Colon (tissue), 2 donors: ENCODE data around the gene ANK3.

Experiments
- FAIRE-seq: peaks from 2 replicates; lab custom pipeline; 2012; peaks lifted over from hg19 to GRCh38; lab: Jason Lieb, UNC
- donor health status: control.
- donor health status: control.

Gene ANK3

DNA sequence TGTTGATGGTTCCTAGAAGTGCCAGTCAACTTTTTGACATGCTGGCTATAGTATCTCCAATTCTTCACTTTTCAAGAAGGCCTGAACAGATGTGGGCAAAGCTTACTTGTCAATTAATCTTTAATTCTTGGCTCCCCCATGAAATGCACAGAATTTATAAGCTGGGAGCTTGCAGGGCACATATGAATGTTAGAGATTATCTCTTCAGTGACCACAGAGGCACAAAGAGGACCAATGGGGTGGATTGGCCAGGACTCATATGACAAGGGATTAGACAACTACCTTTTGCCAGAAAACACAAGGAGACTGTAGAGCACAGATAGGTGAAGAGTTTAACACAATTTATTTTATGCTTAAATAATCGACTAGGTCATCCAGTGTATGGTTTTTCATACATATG lies 361.6 kb downstream of the ANK3 start:
- FAIRE-seq = no peak

GRCh38 chr10:60025279-60025678 lies 364.4 kb downstream of the ANK3 start:
- no peak for FAIRE-seq

GRCh38 chr10:60024506-60024905 lies 365.2 kb downstream of the ANK3 start:
- FAIRE-seq = no peak

GRCh38 chr10:60023155-60023877 lies 366.4 kb downstream of the ANK3 start:
- no peak for FAIRE-seq

GRCh38 chr10:60021361-60021760 lies 368.3 kb downstream of the ANK3 start:
- FAIRE-seq = no peak

GRCh38 chr10:60016794-60017193 lies 372.9 kb downstream of the ANK3 start:
- no peak for FAIRE-seq

DNA sequence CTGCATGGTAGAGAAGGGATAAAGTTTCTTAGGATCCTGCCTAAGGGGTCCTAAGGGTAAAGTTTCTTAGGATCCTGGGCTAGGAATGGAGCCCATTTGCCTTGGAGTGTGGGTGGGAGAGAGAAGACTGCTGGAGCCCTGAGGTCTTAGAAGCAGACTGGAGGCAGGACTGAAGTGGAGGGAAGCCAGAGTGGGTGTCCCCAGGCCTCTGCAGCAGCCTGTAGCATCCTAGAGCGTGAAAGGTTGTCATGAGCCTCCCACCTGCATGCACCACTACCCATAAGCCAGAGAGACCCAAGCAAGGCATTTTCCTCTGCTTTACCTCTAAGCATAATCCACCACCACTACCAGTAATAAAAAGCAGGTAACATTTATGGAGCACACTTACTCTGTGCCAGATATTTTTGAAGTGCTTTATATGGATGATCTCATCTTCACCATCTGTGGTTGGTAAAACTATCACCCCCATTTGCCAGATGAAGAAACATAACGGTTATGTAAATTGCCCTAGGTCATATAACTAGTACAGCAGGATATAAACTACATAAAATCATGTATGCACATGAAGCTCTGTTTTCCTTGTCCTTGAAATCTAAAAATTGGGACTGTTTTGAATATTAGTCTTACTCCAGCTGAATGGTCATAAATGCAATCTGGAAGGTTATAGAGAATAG lies 379.8 kb downstream of the ANK3 start:
- FAIRE-seq = no peak

DNA sequence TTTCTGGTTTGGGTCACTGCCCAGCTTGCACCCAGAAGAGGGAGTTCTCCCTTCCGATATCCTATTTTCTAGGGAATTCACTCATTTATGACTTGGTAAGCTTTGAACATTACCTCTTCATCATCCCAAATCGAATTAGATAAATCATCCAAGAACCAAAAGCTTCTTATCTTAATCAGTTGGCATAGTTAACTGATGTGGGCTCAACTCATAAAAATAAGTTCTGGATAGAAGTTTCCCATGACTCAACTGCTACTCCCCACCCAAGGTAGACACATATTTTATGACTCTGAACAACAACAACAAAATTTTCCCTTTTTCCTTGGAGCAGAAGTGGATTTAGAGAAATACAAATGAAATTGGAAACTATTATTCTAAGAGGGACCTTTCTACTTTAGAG lies 380.4 kb downstream of the ANK3 start:
- no peak for FAIRE-seq

DNA sequence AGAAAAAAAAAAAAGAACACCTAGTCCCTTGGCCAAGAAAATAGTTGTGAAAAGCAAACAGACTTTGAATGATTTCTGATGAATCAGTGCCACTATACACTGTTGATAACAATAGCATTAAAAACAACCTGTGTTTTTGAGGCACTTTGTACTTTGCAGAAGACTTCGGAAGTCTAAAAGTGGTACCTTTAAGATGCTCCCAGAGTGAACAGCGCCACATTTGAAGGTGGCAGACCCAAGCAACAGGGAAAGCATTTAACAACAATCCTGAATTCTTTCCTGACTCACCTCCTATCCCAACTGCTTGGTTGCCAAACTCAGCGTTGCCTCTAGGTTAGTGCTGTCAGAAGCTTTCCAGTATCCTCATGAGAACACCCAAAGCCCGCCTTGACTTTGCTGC lies 380.9 kb downstream of the ANK3 start:
- FAIRE-seq = no peak

GRCh38 chr10:60006062-60006461 lies 383.6 kb downstream of the ANK3 start:
- no peak for FAIRE-seq

DNA sequence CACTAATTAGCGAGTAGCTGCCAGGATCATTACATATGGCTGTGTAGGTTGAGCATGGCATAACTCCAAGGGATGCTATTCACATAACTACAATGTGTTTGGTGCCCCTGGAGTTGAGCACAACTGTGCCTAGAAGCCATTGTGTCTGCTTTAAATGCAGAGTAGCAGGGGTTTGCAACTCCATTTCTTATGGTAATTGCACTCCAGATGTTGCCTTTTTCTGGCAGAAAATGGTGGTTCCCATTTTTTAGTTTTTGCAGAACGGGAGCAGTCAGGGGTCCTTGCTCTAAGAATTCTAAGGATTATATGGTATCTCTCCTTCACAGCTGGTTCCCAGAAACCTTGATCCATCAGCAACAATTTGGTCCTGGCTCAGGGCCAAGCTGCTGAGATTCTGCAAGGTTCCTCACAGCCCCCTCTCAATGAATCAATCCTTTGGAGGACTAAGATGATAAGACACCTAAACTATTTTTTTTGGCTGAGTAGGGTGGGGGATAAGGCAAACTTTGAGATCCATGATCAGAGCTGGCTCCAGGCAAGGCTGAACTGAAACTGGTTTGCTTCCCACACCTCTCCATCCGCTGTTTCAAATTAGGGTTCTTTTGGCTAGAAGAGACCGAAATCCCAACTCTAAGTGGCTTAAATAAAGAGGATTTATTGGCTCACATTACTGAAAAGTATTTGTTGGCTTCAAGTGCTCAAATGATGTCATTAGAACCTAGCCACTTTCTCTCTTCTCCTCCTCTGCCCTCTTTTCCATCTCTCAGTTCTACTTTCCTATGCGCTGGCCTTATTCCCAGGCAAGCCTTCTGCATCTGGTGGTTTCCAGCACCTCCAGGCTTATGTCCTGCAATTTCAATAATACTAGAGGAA lies 385.8 kb downstream of the ANK3 start:
- no peak for FAIRE-seq

DNA sequence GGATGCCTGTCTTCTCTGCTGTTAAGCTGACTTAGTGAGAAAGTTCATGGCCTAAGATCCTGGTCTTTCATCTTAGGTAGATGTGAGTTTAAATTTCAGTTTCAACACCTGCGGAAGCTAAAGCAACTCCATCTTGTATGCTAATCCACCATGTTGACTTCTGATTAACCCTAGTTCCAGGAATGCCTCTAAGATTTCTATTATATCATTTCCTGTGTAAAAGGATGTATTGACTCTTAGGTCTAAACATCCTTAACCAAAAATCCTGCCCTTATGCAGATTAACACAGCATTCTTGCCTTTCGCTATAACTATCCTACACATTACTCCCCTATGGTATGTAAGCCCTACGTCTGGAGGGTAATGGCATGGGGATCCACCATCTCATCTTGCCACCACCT lies 388.9 kb downstream of the ANK3 start:
- FAIRE-seq = no peak

- no peak for FAIRE-seq
These were observed 391.7 kb downstream of the ANK3 start for GRCh38 chr10:59997827-59998525.

GRCh38 chr10:59995862-59996261 lies 393.8 kb downstream of the ANK3 start:
- FAIRE-seq = no peak

DNA sequence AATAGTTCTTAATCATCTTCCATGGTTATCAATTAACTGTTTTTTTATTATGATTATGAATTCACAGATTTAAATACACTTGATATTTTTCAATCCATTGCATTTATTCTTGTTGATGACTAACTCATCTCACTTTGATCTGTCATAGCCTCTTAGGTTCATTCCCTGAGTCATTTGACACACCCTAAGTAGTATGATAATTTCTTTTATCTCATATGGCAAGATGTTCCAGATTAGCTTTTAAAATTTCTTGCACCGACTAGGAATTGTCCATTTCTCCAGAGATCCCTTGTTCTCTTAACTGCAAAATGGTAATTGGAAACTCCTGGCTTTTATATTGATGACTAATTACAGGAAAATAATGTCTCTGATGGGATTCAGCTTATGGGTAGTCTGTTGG lies 395.7 kb downstream of the ANK3 start:
- no peak for FAIRE-seq

- FAIRE-seq = no peak
These were observed 398.0 kb downstream of the ANK3 start for GRCh38 chr10:59991661-59992060.

- FAIRE-seq = no peak
These were observed 398.6 kb downstream of the ANK3 start for GRCh38 chr10:59991117-59991516.

DNA sequence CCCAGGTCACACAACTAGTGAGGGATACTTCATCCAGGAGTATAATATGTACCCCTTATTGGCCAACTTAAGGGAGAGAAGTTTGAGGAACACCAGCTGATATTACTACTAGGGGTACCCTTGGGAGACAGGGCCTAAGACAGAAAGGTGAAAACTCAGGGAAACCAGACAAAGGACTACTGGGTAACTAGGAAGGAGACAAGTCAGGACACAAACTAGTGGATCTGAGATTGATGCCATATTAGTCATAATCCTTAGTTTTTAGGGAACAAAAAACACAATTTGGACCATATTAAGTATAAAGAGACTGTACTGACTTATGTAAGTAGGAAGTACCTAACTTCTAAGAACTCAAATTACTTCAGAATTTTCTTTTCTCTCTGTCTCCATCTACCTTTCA lies 404.0 kb downstream of the ANK3 start:
- no peak for FAIRE-seq

- no peak for FAIRE-seq
These were observed 405.3 kb downstream of the ANK3 start for GRCh38 chr10:59984415-59984814.

- FAIRE-seq = no peak
These were observed 409.3 kb downstream of the ANK3 start for GRCh38 chr10:59980356-59980755.

DNA sequence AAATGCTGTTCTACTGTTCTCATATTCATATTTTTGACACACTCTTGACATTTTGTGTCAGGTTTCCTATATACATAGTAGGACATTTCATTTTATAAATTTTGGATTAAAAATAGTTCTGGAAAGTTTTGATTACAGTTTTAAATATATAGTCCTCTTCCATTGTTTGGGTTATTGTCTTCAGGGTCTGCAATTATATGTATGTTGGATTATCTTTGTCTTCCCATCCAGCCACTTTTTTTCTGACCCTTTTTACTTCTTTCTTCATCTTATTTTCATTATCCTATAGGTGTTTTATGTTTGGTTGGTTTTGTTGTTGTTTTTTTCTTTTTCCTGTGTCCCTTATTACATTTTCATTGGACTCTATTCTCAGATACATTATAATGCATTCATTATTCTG lies 412.2 kb downstream of the ANK3 start:
- FAIRE-seq = no peak

GRCh38 chr10:59976909-59977308 lies 412.8 kb downstream of the ANK3 start:
- no peak for FAIRE-seq
